Stomach (tissue), 4 donors: Measurements from ENCODE around the gene UBE2D4.
"Not testable (repeated sequence)": the region's sequence is repeated elsewhere in the genome, so short reads cannot be mapped to it uniquely, and the experiment has no call there.

Source experiments
- CTCF ChIP-seq, 7 experiments: fragments of 450-650 bp in 4 of 7; fragments of 200-600 bp in 3 of 7; sonication (generic) in 3 of 7; IDR thresholded peaks; one replicate each; pipeline ENCODE4 v1.5.1; 2016 to 2019; ENCODE audit warnings: antibody characterized with exemption in 7 of 7, control low read depth in 2 of 7, mild to moderate bottlenecking in 1 of 7
- EP300 ChIP-seq: sonication (generic); formaldehyde crosslinking; IDR thresholded peaks from one replicate; pipeline ENCODE4 v1.6.1; 2017; ENCODE audit warnings: antibody characterized with exemption
- POLR2A ChIP-seq, 4 donors: fragments of 450-650 bp; IDR thresholded peaks; one replicate each; pipeline ENCODE4 v1.6.1; 2016; ENCODE audit warnings: antibody characterized with exemption in 4 of 4, control low read depth in 2 of 4, mild to moderate bottlenecking in 1 of 4, moderate library complexity in 1 of 4
- POLR2AphosphoS5 ChIP-seq, 3 donors: sonication (generic); formaldehyde crosslinking; IDR thresholded peaks; one replicate each; pipeline ENCODE4 v1.6.1; 2016; ENCODE audit warnings: antibody characterized with exemption in 3 of 3

GRCh38 chr7:43968172-43969040 is 42.2 kb downstream of the UBE2D4 start:
- not testable (repeated sequence) for TF ChIP-seq CTCF (IDR thresholded peaks at IDR 0.05); POLR2A (IDR thresholded peaks at IDR 0.05); POLR2AphosphoS5 (IDR thresholded peaks at IDR 0.05); EP300
